IPS-NIHi11 (cell line): ENCODE measurements around the gene BMP8A.
"Not testable (repeated sequence)": the region's sequence is repeated elsewhere in the genome, so short reads cannot be mapped to it uniquely, and the experiment has no call there.

Experiments
- DNase-seq: peaks from one replicate; pipeline ENCODE4 v3.0.0; 2012; ENCODE audit warnings: mixed read lengths, low spot score

The BMP8A gene

GRCh38 chr1:39527190-39527579 lies 35.7 kb downstream of the BMP8A start:
- DNase-seq = not testable (repeated sequence)

GRCh38 chr1:39528082-39528481 lies 36.6 kb downstream of the BMP8A start:
- DNase-seq = no peak

GRCh38 chr1:39529901-39530535 lies 38.6 kb downstream of the BMP8A start:
- no peak for DNase-seq

- no peak for DNase-seq
These were observed 40.1 kb downstream of the BMP8A start for GRCh38 chr1:39531526-39531925.

GRCh38 chr1:39533442-39533841 lies 42.0 kb downstream of the BMP8A start:
- no peak for DNase-seq

- DNase-seq = no peak
These were observed 47.3 kb downstream of the BMP8A start for GRCh38 chr1:39538531-39539251.

- DNase-seq = peak; percentile 90
These were observed 47.9 kb downstream of the BMP8A start for GRCh38 chr1:39539252-39539790.

GRCh38 chr1:39540504-39541031 lies 49.1 kb downstream of the BMP8A start:
- DNase-seq = no peak

GRCh38 chr1:39542924-39543323 lies 51.5 kb downstream of the BMP8A start:
- DNase-seq = no peak

- no peak for DNase-seq
These were observed 52.9 kb downstream of the BMP8A start for GRCh38 chr1:39544327-39544726.

GRCh38 chr1:39545531-39545930 lies 54.1 kb downstream of the BMP8A start:
- no peak for DNase-seq

- DNase-seq = no peak
These were observed 62.8 kb downstream of the BMP8A start for GRCh38 chr1:39554277-39554676.

GRCh38 chr1:39561279-39561678 lies 69.8 kb downstream of the BMP8A start:
- no peak for DNase-seq

GRCh38 chr1:39562886-39563285 lies 71.5 kb downstream of the BMP8A start:
- no peak for DNase-seq

- DNase-seq = no peak
These were observed 72.2 kb downstream of the BMP8A start for GRCh38 chr1:39563669-39564068.

- DNase-seq = no peak
These were observed 72.9 kb downstream of the BMP8A start for GRCh38 chr1:39564340-39564739.

GRCh38 chr1:39564941-39565340 lies 73.5 kb downstream of the BMP8A start:
- no peak for DNase-seq

- DNase-seq = no peak
These were observed 75.2 kb downstream of the BMP8A start for GRCh38 chr1:39566441-39567137.

GRCh38 chr1:39567302-39567701 lies 75.9 kb downstream of the BMP8A start:
- DNase-seq = no peak

- no peak for DNase-seq
These were observed 76.8 kb downstream of the BMP8A start for GRCh38 chr1:39568208-39568607.

- DNase-seq = no peak
These were observed 77.6 kb downstream of the BMP8A start for GRCh38 chr1:39569034-39569433.

GRCh38 chr1:39570477-39571177 lies 79.2 kb downstream of the BMP8A start:
- no peak for DNase-seq
